ENCODE measurements around the gene MS4A3.

DNA sequence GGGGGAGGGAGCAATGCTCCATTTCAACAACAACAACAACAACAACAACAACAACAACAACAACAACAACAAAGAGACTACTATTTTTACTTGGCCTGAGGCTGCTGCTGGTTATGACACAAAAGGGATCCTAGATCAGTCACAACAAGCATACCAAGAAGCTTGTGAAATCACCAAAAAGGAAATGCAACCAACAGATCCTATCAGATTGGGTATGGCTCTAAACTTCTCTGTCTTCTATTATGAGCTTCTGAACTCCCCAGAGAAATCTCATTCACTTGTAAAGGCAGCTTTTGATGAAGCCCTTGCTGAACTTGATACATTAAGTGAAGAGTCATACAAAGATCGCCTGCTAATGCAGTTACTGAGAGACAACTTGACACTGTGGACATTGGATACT is 21.5 kb downstream of the MS4A3 start:
- TF ChIP-seq, protein P1, sequence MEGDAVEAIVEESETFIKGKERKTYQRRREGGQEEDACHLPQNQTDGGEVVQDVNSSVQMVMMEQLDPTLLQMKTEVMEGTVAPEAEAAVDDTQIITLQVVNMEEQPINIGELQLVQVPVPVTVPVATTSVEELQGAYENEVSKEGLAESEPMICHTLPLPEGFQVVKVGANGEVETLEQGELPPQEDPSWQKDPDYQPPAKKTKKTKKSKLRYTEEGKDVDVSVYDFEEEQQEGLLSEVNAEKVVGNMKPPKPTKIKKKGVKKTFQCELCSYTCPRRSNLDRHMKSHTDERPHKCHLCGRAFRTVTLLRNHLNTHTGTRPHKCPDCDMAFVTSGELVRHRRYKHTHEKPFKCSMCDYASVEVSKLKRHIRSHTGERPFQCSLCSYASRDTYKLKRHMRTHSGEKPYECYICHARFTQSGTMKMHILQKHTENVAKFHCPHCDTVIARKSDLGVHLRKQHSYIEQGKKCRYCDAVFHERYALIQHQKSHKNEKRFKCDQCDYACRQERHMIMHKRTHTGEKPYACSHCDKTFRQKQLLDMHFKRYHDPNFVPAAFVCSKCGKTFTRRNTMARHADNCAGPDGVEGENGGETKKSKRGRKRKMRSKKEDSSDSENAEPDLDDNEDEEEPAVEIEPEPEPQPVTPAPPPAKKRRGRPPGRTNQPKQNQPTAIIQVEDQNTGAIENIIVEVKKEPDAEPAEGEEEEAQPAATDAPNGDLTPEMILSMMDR (IDR thresholded peaks at IDR 0.05 in 8 of 11, conservative IDR thresholded peaks at IDR 0.05 in 3 of 11): no peak
- TF ChIP-seq POLR2A (IDR thresholded peaks at IDR 0.05): no peak
